ENCODE data around the gene MDFIC2. TPM values are rescaled to one million over a fixed set of nuclear protein-coding genes. Genes with fewer than 3 reads are reported as not detected.

MDFIC2 gene
- polyA plus RNA-seq, 1 of the 3 experiments (the other 2 are of a cell fraction) = not detected

DNA sequence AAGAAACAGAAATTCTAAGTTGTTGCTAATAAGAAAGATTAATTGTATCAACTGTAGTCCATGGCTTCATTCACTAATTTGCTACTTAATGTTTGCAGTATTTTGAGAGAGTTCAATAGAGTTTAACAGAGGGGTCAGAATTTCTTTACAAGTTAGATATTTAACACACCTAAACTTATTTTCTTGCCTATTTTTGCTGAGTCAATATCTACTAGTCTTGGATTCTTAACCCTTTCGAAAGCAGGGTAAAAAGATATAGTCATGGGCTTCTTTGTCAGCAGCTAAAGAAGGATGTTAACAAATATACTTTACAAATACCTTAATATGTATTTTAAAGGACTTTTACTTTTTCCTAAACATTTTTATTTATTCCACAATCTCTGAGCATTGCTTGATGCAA, 155.6 kb downstream of the MDFIC2 start:
- no peak for DNase-seq
- ChIA-PET CTCF (no interaction called here), POLR2A (no interaction called here)
- Histone ChIP-seq H3K27me3 (ENCODE audit: insufficient read depth) (no peaks in the 10 kb centered on the region), H3K27ac (ENCODE audit: low read depth in 2 of 2, low read length in 1 of 2) (no peak overlapping the region), H4K20me1 (ENCODE audit: insufficient read depth) (no peaks in the 10 kb centered on the region), H3K9me3 (no peaks in the 10 kb centered on the region), H3K4me1 (ENCODE audit: control insufficient read depth in 1 of 2, insufficient read depth in 2 of 2, low read depth in 1 of 2, low read length in 1 of 2) (no peaks in the 10 kb centered on the region), H3K9ac (no peak overlapping the region), H3K36me3 (replicated peaks in 1 of 2; ENCODE audit: control insufficient read depth in 1 of 2, insufficient read depth in 2 of 2, low read length in 1 of 2) (no peaks in the 10 kb centered on the region), H3K4me3 (ENCODE audit: low read depth in 2 of 2, low read length in 1 of 2) (no peak overlapping the region), H2AFZ (ENCODE audit: low read depth) (no peak overlapping the region), H3K79me2 (ENCODE audit: insufficient read depth) (no peaks in the 10 kb centered on the region), H3F3A (replicated peaks; ENCODE audit: insufficient read depth) (no peaks in the 10 kb centered on the region), H3K9me2 (no peaks in the 10 kb centered on the region), H3K4me2 (no peak overlapping the region)
- no peak for TF ChIP-seq TCF12 (IDR thresholded peaks at IDR 0.05)
- no peak for TF ChIP-seq TEAD4 (IDR thresholded peaks at IDR 0.05; ENCODE audit: borderline replicate concordance, insufficient read depth)
- no peak for TF ChIP-seq YY1 (IDR thresholded peaks at IDR 0.05; ENCODE audit: low read depth)
- no peak for TF ChIP-seq RXRA (IDR thresholded peaks at IDR 0.05; ENCODE audit: borderline replicate concordance, low read depth)
- TF ChIP-seq EP300 (IDR thresholded peaks at IDR 0.05; ENCODE audit: borderline replicate concordance in 1 of 2, low read depth in 1 of 2, low read length in 1 of 2) = no peak
- no peak for TF ChIP-seq TAF1 (IDR thresholded peaks at IDR 0.05; ENCODE audit: borderline replicate concordance, low read depth, low read length)
- no peak for TF ChIP-seq SIN3A (IDR thresholded peaks at IDR 0.05; ENCODE audit: borderline replicate concordance, low read depth, low read length)
- TF ChIP-seq, protein P1, sequence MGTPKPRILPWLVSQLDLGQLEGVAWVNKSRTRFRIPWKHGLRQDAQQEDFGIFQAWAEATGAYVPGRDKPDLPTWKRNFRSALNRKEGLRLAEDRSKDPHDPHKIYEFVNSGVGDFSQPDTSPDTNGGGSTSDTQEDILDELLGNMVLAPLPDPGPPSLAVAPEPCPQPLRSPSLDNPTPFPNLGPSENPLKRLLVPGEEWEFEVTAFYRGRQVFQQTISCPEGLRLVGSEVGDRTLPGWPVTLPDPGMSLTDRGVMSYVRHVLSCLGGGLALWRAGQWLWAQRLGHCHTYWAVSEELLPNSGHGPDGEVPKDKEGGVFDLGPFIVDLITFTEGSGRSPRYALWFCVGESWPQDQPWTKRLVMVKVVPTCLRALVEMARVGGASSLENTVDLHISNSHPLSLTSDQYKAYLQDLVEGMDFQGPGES (IDR thresholded peaks at IDR 0.05; ENCODE audit: low read depth, low read length) = no peak
- TF ChIP-seq FOXM1 (IDR thresholded peaks at IDR 0.05; ENCODE audit: low read depth) = no peak
- TF ChIP-seq, protein P2, sequence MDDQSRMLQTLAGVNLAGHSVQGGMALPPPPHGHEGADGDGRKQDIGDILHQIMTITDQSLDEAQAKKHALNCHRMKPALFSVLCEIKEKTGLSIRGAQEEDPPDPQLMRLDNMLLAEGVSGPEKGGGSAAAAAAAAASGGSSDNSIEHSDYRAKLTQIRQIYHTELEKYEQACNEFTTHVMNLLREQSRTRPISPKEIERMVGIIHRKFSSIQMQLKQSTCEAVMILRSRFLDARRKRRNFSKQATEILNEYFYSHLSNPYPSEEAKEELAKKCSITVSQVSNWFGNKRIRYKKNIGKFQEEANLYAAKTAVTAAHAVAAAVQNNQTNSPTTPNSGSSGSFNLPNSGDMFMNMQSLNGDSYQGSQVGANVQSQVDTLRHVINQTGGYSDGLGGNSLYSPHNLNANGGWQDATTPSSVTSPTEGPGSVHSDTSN (IDR thresholded peaks at IDR 0.05) = no peak
- WGBS (ENCODE audit: low lambda C conversion rate) = 44% methylated on average over 1 of the region's 1 CpG

DNA sequence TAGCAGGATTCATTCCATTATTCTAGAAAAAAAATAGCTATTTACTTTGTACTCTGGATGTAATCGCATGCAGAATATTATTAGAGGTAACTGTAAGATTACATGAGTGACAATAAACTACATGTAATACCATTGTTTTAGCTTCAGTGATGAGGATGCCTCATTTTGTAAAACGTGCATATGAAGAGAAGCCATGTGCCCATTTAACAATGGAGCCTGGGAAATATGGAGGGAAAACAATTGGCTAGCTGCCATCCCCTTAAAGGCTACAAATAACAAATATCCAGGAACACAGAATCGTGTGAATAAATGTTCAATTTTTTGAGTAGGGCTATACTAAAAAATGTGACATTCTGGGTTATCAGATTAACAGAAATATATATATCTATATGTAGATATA, 161.8 kb downstream of the MDFIC2 start:
- POLR2A ChIA-PET = no interaction called here
- CTCF ChIA-PET = interaction anchor here (1.2 to 1.8 kb wide), 4 partner anchors 14 to 63 kb away, joined by 3 to 8 read pairs (median 3); no protein-coding TSS in a partner anchor
- Histone ChIP-seq H3K27ac (ENCODE audit: low read depth in 2 of 2, low read length in 1 of 2) (no peak overlapping the region), H3K4me1 (ENCODE audit: control insufficient read depth in 1 of 2, insufficient read depth in 2 of 2, low read depth in 1 of 2, low read length in 1 of 2) (no peaks in the 10 kb centered on the region), H3K9ac (no peak overlapping the region), H3K36me3 (replicated peaks in 1 of 2; ENCODE audit: control insufficient read depth in 1 of 2, insufficient read depth in 2 of 2, low read length in 1 of 2) (no peaks in the 10 kb centered on the region), H3K79me2 (ENCODE audit: insufficient read depth) (no peaks in the 10 kb centered on the region), H3K27me3 (ENCODE audit: insufficient read depth) (no peaks in the 10 kb centered on the region), H3F3A (replicated peaks; ENCODE audit: insufficient read depth) (no peaks in the 10 kb centered on the region), H4K20me1 (ENCODE audit: insufficient read depth) (no peaks in the 10 kb centered on the region), H3K9me2 (no peaks in the 10 kb centered on the region), H2AFZ (ENCODE audit: low read depth) (no peak overlapping the region), H3K4me3 (ENCODE audit: low read depth in 2 of 2, low read length in 1 of 2) (no peak overlapping the region), H3K4me2 (no peak overlapping the region), H3K9me3 (no peaks in the 10 kb centered on the region)
- 37% methylated on average over 3 of the region's 3 CpGs for WGBS (ENCODE audit: low lambda C conversion rate)
- TF ChIP-seq, protein P3, sequence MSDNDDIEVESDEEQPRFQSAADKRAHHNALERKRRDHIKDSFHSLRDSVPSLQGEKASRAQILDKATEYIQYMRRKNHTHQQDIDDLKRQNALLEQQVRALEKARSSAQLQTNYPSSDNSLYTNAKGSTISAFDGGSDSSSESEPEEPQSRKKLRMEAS (IDR thresholded peaks at IDR 0.05; ENCODE audit: low read depth) = no peak
- no peak for DNase-seq

All from SK-N-SH (cell line).